ENCODE results near the gene ZNF175.

DNA sequence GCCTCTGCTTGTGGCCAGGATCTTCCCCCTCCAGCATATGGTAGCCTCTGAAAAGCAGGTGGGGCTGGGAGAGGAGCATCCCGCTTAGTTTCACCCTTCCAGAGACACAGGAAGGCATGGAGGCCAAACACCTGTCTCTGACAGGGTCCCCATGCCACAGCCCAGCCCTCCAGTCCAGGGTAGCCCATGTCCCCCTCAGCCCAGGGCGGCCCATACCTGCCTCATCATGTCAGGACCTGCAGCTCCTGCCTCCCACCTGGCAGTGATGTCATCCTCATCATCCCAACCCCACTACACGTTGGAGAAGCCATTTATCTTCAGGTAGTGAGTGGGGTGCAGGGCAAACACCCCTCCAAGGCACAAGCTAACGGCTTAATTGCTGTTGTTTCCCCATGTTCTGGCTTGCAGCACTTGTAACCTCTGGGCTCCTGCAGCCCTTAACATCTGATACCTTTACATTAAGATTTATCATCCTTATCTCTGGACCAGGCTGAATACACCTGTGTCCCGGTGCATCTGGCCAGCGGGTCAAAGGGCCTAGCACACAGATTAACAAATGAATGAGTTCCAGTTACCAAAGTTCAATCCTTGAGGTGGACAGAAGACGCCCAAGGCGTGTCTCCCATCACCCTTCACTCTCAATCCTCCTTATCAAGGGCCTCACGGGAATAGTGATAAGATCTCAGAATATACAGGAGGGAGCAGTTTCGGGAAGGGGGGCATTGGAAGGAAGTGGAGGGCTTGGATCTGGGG, 22.2 kb downstream of the ZNF175 start:
- TF ChIP-seq CTCF (IDR thresholded peaks at IDR 0.05): no peak
- no peak for TF ChIP-seq EZH2 (IDR thresholded peaks at IDR 0.05)
- no peak for TF ChIP-seq EZH2phosphoT487 (IDR thresholded peaks at IDR 0.05)
